Smooth muscle cell (in vitro differentiated cells): Measurements from ENCODE around the gene CRYAB. TPM values are rescaled to one million over a fixed set of nuclear protein-coding genes. Genes with fewer than 3 reads are reported as not detected.
"Not testable (repeated sequence)": the region's sequence is repeated elsewhere in the genome, so short reads cannot be mapped to it uniquely, and the experiment has no call there.

Source experiments
- DNase-seq: peaks from one replicate; lab custom pipeline; 2025; ENCODE audit not compliant: unreplicated experiment; lab: John Stamatoyannopoulos, UW
- H2AFZ ChIP-seq: fragments of 200-600 bp; sonication (generic); 2 replicates; pipeline ENCODE4 v1.6.0; 2016; ENCODE audit warnings: antibody characterized with exemption, low read depth, mild to moderate bottlenecking
- H3F3A ChIP-seq: fragments of 200-600 bp; sonication (generic); 2 replicates; pipeline ENCODE4 v1.6.0; 2017; ENCODE audit warnings: antibody characterized with exemption, low read depth
- H3K27ac ChIP-seq: fragments of 200-600 bp; sonication (generic); 2 replicates; pipeline ENCODE4 v1.5.1; 2016; ENCODE audit warnings: low read depth, mild to moderate bottlenecking
- H3K27me3 ChIP-seq: fragments of 200-600 bp; sonication (generic); 2 replicates; pipeline ENCODE4 v1.6.1; 2016; ENCODE audit warnings: low read depth, mild to moderate bottlenecking
- H3K36me3 ChIP-seq: fragments of 200-600 bp; sonication (generic); 2 replicates; pipeline ENCODE4 v1.5.1; 2016; ENCODE audit warnings: low read depth
- H3K4me1 ChIP-seq: fragments of 200-600 bp; sonication (generic); 2 replicates; pipeline ENCODE4 v1.5.1; 2016; ENCODE audit warnings: low read depth
- H3K4me2 ChIP-seq: fragments of 200-600 bp; sonication (generic); 2 replicates; pipeline ENCODE4 v1.6.0; 2016; ENCODE audit warnings: mild to moderate bottlenecking
- H3K4me3 ChIP-seq: fragments of 200-600 bp; sonication (generic); 2 replicates; pipeline ENCODE4 v1.5.1; 2016; ENCODE audit warnings: mild to moderate bottlenecking
- H3K79me2 ChIP-seq: fragments of 200-600 bp; sonication (generic); 2 replicates; pipeline ENCODE4 v1.6.0; 2016; ENCODE audit warnings: low read depth, mild to moderate bottlenecking
- H3K9ac ChIP-seq: fragments of 200-600 bp; sonication (generic); 2 replicates; pipeline ENCODE4 v1.6.0; 2016; ENCODE audit warnings: low read depth
- H3K9me3 ChIP-seq: fragments of 200-600 bp; sonication (generic); replicated peaks from 2 replicates; pipeline ENCODE4 v1.5.1; 2016; ENCODE audit warnings: low read depth
- H4K20me1 ChIP-seq: fragments of 200-600 bp; sonication (generic); 2 replicates; pipeline ENCODE4 v1.6.0; 2016; ENCODE audit warnings: low read depth
- CTCF ChIP-seq: fragments of 200-600 bp; sonication (generic); IDR thresholded peaks from 2 replicates; pipeline ENCODE4 v1.5.1; 2017; ENCODE audit warnings: borderline replicate concordance, mild to moderate bottlenecking, antibody characterized with exemption; ENCODE audit not compliant: insufficient read depth, poor library complexity, severe bottlenecking
- WGBS: methylation state at CpG from one replicate; pipeline ENCODE4 v1.1.7; 2016; ENCODE audit warnings: low lambda C conversion rate; 5-methylcytosine and 5-hydroxymethylcytosine counted together
- polyA plus RNA-seq: library from polyadenylated mRNA; unstranded; fragments of >200 nt; fragmentation: Nextera tagmentation; extraction: Ambion mirVana; gene quantifications from 2 replicates; pipeline ENCODE4 v1.2.1, GENCODE V29; 2016
- total RNA-seq: library from RNA; depleted of rRNA; stranded (reverse); fragments of >200 nt; gene quantifications from 2 replicates; pipeline ENCODE4 v1.2.3, GENCODE V29; 2014

Gene CRYAB
- total and polyA plus RNA-seq, 2 experiments from 2014 or later: 47.4 to 97.4 TPM

DNA sequence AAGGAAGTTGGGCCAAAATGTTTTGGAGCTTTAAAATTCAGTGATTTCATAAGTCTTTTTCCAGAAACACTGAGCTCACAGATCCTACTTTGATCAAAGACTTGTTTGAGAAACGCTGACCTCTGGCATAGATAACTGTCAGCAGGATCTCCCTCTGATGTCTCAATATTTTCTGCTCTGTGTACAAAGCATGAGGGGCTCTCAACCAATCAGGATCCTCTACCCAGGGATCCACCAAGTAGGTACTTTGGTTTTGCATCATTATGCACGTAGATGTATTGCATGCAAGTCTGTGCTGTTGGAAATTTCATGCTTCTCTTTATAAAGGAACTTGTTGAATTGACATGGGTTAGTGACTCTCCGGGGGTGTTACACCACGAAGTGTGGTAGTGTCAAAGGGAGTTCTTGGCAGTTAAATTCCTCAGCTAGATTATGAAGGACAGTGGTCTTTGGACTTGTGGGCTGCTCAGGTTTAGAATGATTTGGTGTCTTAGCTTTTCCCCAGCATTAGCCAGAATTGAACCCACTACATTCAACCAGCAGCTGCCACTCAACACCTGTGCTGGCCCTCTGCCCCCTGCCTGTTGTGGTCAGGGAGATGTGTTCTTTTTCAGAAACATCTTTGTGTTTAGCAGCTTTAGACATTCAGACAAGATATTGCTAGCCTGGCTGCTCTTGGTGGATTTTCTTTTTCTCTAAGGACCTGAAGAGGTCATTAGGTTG, 23.9 kb upstream of the CRYAB start:
- Histone ChIP-seq H3K9me3 (no peaks in the 10 kb centered on the region), H3K4me3 (no peak overlapping the region), H2AFZ (peak overlapping the region; percentile 41), H3K9ac (peak overlapping the region; percentile 89), H3K27ac (peak overlapping the region; percentile 97), H3K4me2 (peak overlapping the region; percentile 90), H3K79me2 (peaks cover 3% of the 10 kb centered on the region), H3K36me3 (no peaks in the 10 kb centered on the region), H3K27me3 (no peaks in the 10 kb centered on the region), H3F3A (peaks cover 55% of the 10 kb centered on the region), H3K4me1 (peaks cover 39% of the 10 kb centered on the region), H4K20me1 (no peaks in the 10 kb centered on the region)
- no peak for TF ChIP-seq CTCF
- no peak for DNase-seq
- 30% methylated on average over 4 of the region's 4 CpGs for WGBS

GRCh38 chr11:111934306-111934705, 22.7 kb upstream of the CRYAB start:
- no peaks in the 10 kb centered on the region for H3K27me3 ChIP-seq
- TF ChIP-seq CTCF: no peak
- WGBS: 88% methylated on average over 1 of the region's 1 CpG
- no peak overlapping the region for H3K4me2 ChIP-seq
- H3K4me1 ChIP-seq: peaks cover 35% of the 10 kb centered on the region
- no peaks in the 10 kb centered on the region for H3K9me3 ChIP-seq
- no peaks in the 10 kb centered on the region for H3K79me2 ChIP-seq
- H3K36me3 ChIP-seq: no peaks in the 10 kb centered on the region
- peak overlapping the region; percentile 97 for H3K27ac ChIP-seq
- no peaks in the 10 kb centered on the region for H4K20me1 ChIP-seq
- DNase-seq: no peak
- no peak overlapping the region for H3K4me3 ChIP-seq
- H3F3A ChIP-seq: peaks cover 50% of the 10 kb centered on the region
- H2AFZ ChIP-seq: no peak overlapping the region
- H3K9ac ChIP-seq: no peak overlapping the region

DNA sequence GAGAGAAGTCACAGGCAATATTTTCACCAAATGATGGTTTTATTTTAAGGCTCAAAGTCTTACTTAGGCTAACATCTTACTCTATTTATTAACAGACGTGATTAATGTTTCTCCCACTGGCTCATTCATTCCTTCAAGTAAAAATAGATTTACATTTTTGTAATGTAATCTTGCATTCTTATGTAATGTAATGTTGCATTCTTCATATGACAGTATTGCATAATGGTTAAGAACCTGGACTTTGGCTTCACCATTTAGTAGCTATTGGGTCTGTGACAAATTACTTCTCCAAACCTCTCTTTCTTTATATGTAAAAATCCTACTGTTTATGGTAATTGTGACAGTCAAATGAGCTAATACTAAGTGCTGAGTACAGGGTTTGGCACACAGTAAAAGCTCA, 22.3 kb upstream of the CRYAB start:
- Histone ChIP-seq H2AFZ (no peak overlapping the region), H3K4me3 (no peak overlapping the region), H4K20me1 (no peaks in the 10 kb centered on the region), H3K9ac (no peak overlapping the region), H3K36me3 (no peaks in the 10 kb centered on the region), H3K4me1 (peaks cover 31% of the 10 kb centered on the region), H3K27me3 (no peaks in the 10 kb centered on the region), H3K4me2 (no peak overlapping the region), H3F3A (peaks cover 46% of the 10 kb centered on the region), H3K9me3 (no peaks in the 10 kb centered on the region), H3K79me2 (no peaks in the 10 kb centered on the region), H3K27ac (peak overlapping the region; percentile 97)
- no peak for TF ChIP-seq CTCF
- WGBS: 61% methylated on average over 1 of the region's 1 CpG
- no peak for DNase-seq

DNA sequence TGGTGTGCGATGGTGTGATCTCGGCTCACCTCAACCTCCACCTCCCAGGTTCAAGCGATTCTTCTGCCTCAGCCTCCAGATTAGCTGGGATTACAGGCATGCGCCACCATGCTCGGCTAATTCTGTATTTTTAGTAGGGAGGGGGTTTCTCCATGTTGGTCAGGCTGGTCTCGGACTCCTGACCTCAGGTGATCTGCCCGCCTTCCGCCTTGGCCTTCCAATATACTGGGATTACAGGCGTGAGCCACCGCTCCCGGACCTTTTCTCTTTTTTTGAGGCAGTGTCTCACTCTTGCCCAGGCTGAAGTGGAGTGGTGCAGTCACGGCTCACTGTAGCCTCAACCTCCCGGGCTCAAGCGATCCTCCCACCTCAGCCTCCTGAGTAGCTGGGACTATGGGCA, 21.6 kb upstream of the CRYAB start:
- H3K9me3 ChIP-seq, H3K27me3 ChIP-seq, H3K36me3 ChIP-seq, H3K4me3 ChIP-seq, H2AFZ ChIP-seq, H3K79me2 ChIP-seq, DNase-seq, H3K4me2 ChIP-seq, H4K20me1 ChIP-seq: not testable (repeated sequence)
- H3K4me1 ChIP-seq: peaks cover 24% of the 10 kb centered on the region
- 95% methylated on average over 14 of the region's 14 CpGs for WGBS
- H3F3A ChIP-seq: peaks cover 40% of the 10 kb centered on the region
- peak overlapping the region; percentile 34 for H3K9ac ChIP-seq
- H3K27ac ChIP-seq: peak overlapping the region; percentile 97
